ENCODE results near the gene COPS6. TPM values are rescaled to one million over a fixed set of nuclear protein-coding genes. Genes with fewer than 3 reads are reported as not detected.

Gene COPS6
- 182 TPM for total RNA-seq (2021; ENCODE audit: unreplicated experiment)
- 323 TPM for polyA plus RNA-seq (2012; ENCODE audit: insufficient read length)
- percentile 94 among the genes with signal in this experiment for Bru-seq, nascent RNA
- BruChase-seq, experiment 1, labeled RNA remaining after a 2-hour chase: percentile 96 among the genes with signal in this experiment
- BruChase-seq, experiment 2, labeled RNA remaining after a 6-hour chase: percentile 97 among the genes with signal in this experiment
- long read RNA-seq, transcript COPS6-202 (10 exons, 1,107 nt): minor isoform, 6 of 347 reads
- long read RNA-seq, transcript COPS6-201 (10 exons, 1,432 nt): major isoform, 267 of 347 reads
- long read RNA-seq, partial matches to known transcripts: 43 of 347 reads
- long read RNA-seq, other reads (novel, unspliced or antisense): 27 of 347 reads

- peaks cover 3% of the 10 kb centered on the region for H3K36me3 ChIP-seq (ENCODE audit: control insufficient read depth, insufficient read depth, low read length)
- intact Hi-C loops (cut with micrococcal nuclease; ENCODE audit: unreplicated experiment) (loop anchor here (10.0 kb wide), 1 partner anchor 94 kb away; no protein-coding TSS in a partner anchor), in situ Hi-C loops (cut with HindIII; ENCODE audit: low pct_unique_long_range_greater_than_20kb, low sequenced_read_pairs) (no loop called here)
- ChIA-PET CTCF (no interaction called here), POLR2A (interaction anchor here (1.2 kb wide), 1 partner anchor 11 kb away, joined by 4 read pairs; no protein-coding TSS in a partner anchor)
- no TSS peak for BruUV-seq (replicated peaks)
- peak within 1 kb of the TSS; percentile 81 to 84 for H3K4me3 ChIP-seq (ENCODE audit: low read depth in 2 of 2, low read length in 2 of 2)
- no peak for TF ChIP-seq CTCF (IDR thresholded peaks at IDR 0.05)
- TF ChIP-seq POLR2AphosphoS5 (IDR thresholded peaks at IDR 0.05; ENCODE audit: low read depth, low read length): peak; percentile 94
- peak; percentile 82; the same call in 1 of the 2 replicates for TF ChIP-seq SIN3A (IDR thresholded peaks at IDR 0.05; ENCODE audit: borderline replicate concordance, insufficient read depth, low read depth, low read length)
- TF ChIP-seq TCF7L2 (IDR thresholded peaks at IDR 0.05; ENCODE audit: low read depth, low read length): no peak
- H3K27me3 ChIP-seq (ENCODE audit: control insufficient read depth, insufficient read depth, low read length): no peaks in the 10 kb centered on the region
- DNase-seq (ENCODE audit: low read depth, low spot score) (no peak), ATAC-seq (peak; percentile 63)
- peaks cover 27% of the 10 kb centered on the region for H3K4me1 ChIP-seq (ENCODE audit: control insufficient read depth, insufficient read depth, low read length)
- H3K9me3 ChIP-seq (ENCODE audit: control insufficient read depth, insufficient read depth, low read depth, low read length): no peaks in the 10 kb centered on the region
- peak within 1 kb of the TSS; percentile 96 for H3K27ac ChIP-seq (ENCODE audit: low read length)
Measured at GRCh38 chr7:100088621-100089457, at the start of gene COPS6. Gene COPS6, plus strand, starts transcription at chr7:100088969. Its CDS starts 22 bp downstream, at chr7:100088991.

- Histone ChIP-seq H3K36me3 (ENCODE audit: control insufficient read depth, insufficient read depth, low read length) (no peaks in the 10 kb centered on the region), H3K27ac (ENCODE audit: low read length) (no peak overlapping the region), H3K27me3 (ENCODE audit: control insufficient read depth, insufficient read depth, low read length) (no peaks in the 10 kb centered on the region), H3K9me3 (ENCODE audit: control insufficient read depth, insufficient read depth, low read depth, low read length) (no peaks in the 10 kb centered on the region), H3K4me3 (ENCODE audit: low read depth in 2 of 2, low read length in 2 of 2) (no peak overlapping the region), H3K4me1 (ENCODE audit: control insufficient read depth, insufficient read depth, low read length) (peaks cover 5% of the 10 kb centered on the region; the same call in 1 of the 2 replicates)
- in situ Hi-C loops (cut with HindIII; ENCODE audit: low pct_unique_long_range_greater_than_20kb, low sequenced_read_pairs) (no loop called here), intact Hi-C loops (cut with micrococcal nuclease; ENCODE audit: unreplicated experiment) (no loop called here)
- CTCF ChIA-PET: no interaction called here
- TF ChIP-seq TCF7L2 (IDR thresholded peaks at IDR 0.05; ENCODE audit: low read depth, low read length): no peak
- TF ChIP-seq SIN3A (IDR thresholded peaks at IDR 0.05; ENCODE audit: borderline replicate concordance, insufficient read depth, low read depth, low read length): no peak
- no peak for TF ChIP-seq CTCF (IDR thresholded peaks at IDR 0.05)
- TF ChIP-seq, protein P1, sequence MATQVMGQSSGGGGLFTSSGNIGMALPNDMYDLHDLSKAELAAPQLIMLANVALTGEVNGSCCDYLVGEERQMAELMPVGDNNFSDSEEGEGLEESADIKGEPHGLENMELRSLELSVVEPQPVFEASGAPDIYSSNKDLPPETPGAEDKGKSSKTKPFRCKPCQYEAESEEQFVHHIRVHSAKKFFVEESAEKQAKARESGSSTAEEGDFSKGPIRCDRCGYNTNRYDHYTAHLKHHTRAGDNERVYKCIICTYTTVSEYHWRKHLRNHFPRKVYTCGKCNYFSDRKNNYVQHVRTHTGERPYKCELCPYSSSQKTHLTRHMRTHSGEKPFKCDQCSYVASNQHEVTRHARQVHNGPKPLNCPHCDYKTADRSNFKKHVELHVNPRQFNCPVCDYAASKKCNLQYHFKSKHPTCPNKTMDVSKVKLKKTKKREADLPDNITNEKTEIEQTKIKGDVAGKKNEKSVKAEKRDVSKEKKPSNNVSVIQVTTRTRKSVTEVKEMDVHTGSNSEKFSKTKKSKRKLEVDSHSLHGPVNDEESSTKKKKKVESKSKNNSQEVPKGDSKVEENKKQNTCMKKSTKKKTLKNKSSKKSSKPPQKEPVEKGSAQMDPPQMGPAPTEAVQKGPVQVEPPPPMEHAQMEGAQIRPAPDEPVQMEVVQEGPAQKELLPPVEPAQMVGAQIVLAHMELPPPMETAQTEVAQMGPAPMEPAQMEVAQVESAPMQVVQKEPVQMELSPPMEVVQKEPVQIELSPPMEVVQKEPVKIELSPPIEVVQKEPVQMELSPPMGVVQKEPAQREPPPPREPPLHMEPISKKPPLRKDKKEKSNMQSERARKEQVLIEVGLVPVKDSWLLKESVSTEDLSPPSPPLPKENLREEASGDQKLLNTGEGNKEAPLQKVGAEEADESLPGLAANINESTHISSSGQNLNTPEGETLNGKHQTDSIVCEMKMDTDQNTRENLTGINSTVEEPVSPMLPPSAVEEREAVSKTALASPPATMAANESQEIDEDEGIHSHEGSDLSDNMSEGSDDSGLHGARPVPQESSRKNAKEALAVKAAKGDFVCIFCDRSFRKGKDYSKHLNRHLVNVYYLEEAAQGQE (IDR thresholded peaks at IDR 0.05; ENCODE audit: insufficient read depth in 1 of 2, low read depth in 2 of 2, low read length in 1 of 2): no peak
- TF ChIP-seq POLR2AphosphoS5 (IDR thresholded peaks at IDR 0.05; ENCODE audit: low read depth, low read length): no peak
- DNase-seq (ENCODE audit: low read depth, low spot score): no peak
- POLR2A ChIA-PET: interaction anchor here (0.7 kb wide), 1 partner anchor 1474 kb away, joined by 14 read pairs; no protein-coding TSS in a partner anchor
- BruUV-seq (replicated peaks): no TSS peak
- ATAC-seq: no peak
Measured at GRCh38 chr7:100040575-100040974, 48.2 kb upstream of the COPS6 start.
